HL-60/S4 (cell line): ENCODE results near the gene FAM120B.
"Not testable (repeated sequence)": the region's sequence is repeated elsewhere in the genome, so short reads cannot be mapped to it uniquely, and the experiment has no call there.

ENCODE experiments used
- in situ Hi-C: fragments of 300-500 bp; cut with MboI; formaldehyde crosslinking; loops from 2 replicates; pipeline ENCODE4 v1.14.3; 2022; ENCODE audit warnings: low sequenced_read_pairs

The FAM120B gene

DNA sequence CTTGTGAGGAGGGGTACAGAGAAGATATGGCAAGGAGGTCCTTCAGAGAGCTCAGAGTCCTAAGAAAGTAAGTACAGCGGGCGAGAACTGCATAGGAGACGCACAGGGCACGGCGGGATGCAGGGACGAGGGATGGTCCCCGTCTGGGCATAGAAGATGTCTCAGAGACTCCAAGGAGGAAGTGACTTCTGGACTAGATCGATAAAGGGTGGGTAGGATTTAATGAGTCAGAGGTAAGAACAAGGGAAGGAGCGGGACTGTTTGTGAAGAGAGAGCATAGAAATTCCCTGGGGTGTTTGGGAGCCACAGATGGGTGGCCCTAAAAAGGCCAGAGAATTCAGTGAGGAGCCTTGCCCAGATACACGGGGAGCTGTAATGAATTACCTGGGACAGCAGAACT is 69.1 kb downstream of the FAM120B start:
- in situ Hi-C loops, result no loop called here

DNA sequence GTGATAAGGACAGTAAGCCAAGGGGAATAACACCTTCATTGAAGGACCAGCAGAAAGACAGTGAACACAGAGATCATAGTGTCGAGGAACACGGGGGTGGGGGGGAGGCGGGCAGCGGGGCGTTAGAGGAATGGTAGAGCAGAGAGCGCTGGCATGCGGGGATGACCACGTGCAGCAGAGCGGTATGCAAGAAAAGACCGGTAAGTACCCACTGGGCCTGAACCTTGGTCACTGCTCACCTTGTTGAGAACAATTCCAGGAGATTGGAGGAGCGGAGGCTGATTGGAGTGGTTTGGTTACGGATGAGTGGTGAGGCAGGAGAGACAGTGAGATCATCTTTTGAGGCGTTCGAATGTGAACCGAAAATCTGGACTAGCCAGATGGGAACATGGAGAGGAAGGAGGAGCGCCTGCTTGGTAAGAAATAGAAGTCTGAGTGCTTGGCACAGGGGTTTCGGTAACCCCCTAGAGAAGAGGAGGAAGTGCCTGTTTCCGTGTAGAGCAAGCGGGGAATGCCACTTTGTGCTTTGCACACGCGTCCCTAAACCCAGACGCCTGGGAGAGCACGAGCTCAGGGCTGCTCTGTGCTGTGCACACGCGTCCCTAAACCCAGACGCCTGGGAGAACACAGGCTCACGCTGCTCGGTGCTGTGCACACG is 70.0 kb downstream of the FAM120B start:
- in situ Hi-C loops, result no loop called here

DNA sequence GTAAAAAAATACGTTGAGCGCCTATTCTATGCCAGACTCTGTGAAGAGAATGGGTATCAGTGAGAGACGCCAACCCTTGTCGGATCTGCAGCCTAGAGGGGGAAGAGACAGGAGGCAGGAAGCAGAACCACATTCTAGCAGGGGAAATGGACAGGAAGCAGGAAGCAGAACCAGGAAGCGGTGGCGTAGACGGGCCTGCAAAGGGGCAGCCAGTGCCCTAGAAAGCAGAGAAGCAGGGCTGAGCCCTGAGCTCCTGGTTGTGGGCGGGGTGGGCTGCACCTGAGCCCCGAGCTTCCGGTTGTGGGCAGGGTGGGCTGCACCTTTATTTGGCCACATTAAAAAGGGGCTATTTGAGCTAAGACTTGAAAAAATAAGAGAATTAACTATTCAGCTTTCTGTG is 71.9 kb downstream of the FAM120B start:
- in situ Hi-C loops, result no loop called here

DNA sequence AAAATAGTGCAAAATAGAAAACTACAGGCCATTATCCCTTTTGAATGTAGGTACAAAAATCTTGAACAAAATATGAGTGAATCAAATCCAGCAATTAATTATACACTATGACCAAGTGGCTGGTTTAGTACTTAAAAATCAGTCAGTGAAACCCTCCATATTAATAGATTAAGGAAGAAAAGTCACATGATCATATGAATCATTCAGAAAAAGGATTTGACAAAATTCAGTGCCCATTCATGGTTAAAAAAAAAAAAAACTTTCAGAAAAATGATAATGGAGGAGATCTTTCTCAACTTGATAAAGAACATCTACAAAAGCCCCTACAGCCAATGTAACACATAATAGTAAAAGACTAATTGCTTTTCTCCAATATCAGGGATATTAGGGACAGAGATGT is 75.0 kb downstream of the FAM120B start:
- in situ Hi-C loops, result no loop called here

DNA sequence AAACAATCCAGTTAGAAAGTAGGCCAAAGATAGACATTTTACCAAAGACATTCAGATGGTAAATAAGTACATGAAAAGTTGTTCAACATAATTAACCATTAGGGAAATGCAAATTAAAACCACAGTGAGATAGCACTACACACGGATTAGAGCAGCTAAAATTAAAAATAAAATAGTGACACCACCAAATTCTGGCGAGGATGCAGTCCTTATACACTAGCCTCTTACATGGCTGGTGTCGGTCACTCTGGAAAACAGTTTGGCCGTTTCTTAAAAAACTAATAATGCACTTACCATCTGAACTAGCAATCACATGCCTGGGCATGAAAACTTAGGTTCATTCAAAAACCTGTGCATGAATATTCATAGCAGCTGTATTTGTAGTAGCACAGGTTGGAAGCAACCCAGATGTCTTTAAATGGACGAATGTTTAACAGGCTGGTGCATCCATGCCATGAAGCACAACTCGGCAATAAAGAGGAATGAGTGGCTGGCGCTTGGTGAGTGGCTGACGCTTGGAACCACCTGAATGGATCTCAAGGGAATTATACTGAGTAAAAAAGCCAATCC is 77.0 kb downstream of the FAM120B start:
- in situ Hi-C loops, result no loop called here

DNA sequence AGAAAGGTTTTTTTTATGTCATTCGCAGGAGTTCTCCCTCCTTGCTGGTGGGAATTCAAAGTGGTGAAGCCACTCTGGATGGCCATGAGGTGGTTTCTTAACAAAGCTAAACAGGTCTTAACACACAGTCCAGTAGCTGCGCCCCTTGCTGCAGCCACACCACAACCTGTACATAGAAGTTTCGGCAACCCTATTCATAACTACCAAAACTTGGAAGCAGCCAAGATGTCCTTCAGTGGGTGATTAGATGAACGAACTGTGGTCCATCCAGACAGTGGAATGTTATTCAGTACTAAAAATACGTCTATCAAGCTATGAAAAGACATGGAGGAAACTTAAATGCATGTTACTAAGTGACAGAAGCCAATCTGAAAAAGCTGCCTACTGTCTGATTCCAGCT is 78.9 kb downstream of the FAM120B start:
- in situ Hi-C loops, result no loop called here

DNA sequence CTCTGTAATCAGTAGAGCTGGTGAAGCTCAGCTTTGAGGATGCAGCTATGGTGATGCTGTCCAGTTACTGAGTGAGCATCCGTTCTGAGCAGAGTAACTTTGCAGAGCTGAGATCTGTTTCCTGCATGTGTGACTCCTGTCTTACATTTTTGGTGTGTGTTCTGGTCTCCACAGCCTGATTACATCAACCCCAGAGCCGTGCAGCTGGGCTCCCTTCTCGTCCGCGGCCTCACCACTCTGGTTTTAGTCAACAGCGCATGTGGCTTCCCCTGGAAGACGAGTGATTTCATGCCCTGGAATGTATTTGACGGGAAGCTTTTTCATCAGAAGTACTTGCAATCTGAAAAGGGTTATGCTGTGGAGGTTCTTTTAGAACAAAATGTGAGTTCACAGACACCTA is 81.6 kb downstream of the FAM120B start:
- in situ Hi-C loops, result no loop called here

DNA sequence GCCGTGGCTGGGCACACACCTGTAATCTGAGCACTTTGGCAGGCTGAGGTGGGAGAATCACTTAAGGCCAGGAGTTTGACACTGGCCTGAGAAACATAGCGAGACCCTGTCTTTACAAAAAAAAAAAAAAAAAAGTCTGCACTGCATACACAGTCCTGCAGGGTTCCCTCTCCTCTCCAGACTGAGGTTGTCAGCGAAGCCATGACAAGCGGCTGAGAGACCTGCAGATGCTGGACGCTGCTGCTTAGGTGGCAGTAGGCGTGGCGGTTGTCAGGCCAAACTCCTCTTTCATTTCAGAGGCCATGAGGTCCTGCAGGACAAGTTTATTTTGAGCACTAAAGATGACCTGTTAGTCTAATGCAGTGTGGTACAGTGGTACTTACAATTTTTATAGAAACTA is 86.5 kb downstream of the FAM120B start:
- in situ Hi-C loops, result no loop called here

DNA sequence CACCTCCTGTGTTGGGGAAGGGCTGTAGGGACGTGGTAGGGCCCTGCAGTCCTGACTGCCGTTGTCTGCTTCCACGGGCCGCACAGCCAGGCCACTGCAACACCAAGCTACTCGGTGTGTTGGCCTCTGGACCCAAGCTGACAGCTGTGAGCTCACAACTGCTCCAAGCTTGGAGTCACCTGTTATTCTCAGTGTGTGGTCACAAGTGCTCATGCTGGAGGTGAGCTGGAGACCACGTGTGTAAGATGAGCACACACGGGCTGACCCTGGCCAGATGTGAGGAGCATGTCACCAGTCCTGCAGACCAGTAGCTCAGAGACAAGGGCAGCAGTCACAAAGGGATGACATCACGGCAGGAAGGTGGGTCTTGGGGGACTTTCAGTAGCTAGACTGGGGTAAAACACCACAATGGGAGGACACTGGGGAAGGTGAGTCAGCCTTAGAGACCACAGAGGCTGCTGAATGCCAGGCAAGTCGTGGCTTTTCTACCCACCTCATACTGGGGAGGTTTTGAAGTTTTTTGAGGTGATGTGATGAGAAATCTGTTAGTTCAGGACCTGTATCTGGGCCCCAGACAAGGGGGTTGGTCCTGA is 87.3 kb downstream of the FAM120B start:
- in situ Hi-C loops, result no loop called here

DNA sequence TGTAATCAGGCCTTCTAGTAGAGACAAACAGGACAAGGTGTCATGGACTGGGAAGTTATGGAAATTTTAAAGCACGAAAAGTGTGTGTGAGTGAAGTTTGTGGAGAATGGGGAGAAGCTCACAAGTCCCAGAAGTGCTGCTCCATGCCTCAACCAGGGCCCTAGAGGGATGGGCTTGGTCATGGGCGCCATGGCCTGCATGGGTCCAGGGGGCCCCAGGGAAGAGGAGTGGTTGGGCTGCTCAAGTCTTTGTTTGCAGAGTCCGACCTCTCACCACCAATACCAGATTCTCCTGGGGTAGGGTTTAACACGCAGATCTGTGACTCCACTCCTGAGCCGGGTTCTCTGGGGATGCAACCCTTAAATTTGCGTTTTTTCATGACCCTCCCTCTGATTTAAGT is 88.4 kb downstream of the FAM120B start:
- in situ Hi-C loops, result no loop called here

DNA sequence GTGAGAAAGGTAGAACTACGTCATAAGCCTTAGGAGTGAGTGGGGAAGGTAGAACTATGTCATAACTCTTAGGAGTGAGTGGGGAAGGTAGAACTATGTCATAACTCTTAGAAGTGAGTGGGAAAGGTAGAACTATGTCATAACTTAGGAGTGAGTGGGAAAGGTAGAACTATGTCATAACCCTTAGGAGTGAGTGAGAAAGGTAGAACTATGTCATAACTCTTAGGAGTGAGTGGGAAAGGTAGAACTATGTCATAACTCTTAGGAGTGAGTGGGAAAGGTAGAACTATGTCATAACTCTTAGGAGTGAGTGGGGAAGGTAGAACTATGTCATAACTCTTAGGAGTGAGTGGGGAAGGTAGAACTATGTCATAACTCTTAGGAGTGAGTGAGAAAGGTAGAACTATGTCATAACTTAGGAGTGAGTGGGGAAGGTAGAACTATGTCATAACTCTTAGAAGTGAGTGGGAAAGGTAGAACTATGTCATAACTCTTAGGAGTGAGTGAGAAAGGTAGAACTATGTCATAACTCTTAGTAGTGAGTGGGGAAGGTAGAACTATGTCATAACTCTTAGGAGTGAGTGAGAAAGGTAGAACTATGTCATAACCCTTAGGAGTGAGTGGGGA is 92.3 kb downstream of the FAM120B start:
- in situ Hi-C loops, result not testable (repeated sequence)

DNA sequence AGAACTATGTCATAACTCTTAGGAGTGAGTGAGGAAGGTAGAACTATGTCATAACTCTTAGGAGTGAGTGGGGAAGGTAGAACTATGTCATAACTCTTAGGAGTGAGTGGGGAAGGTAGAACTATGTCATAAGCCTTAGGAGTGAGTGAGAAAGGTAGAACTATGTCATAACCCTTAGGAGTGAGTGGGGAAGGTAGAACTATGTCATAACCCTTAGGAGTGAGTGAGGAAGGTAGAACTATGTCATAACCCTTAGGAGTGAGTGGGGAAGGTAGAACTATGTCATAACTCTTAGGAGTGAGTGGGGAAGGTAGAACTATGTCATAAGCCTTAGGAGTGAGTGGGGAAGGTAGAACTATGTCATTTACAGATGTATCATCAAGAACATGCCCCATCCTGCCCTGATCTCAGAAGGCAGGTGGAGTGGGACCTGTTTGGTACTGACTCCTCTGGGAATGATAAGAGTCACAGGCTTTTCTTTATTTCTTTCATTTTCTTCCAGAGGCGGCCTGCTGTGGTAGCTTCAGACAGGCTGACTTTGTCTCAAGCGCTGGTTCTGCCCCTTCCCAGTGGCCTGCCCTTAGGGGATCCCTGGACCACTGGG is 93.5 kb downstream of the FAM120B start:
- in situ Hi-C loops, result not testable (repeated sequence)

DNA sequence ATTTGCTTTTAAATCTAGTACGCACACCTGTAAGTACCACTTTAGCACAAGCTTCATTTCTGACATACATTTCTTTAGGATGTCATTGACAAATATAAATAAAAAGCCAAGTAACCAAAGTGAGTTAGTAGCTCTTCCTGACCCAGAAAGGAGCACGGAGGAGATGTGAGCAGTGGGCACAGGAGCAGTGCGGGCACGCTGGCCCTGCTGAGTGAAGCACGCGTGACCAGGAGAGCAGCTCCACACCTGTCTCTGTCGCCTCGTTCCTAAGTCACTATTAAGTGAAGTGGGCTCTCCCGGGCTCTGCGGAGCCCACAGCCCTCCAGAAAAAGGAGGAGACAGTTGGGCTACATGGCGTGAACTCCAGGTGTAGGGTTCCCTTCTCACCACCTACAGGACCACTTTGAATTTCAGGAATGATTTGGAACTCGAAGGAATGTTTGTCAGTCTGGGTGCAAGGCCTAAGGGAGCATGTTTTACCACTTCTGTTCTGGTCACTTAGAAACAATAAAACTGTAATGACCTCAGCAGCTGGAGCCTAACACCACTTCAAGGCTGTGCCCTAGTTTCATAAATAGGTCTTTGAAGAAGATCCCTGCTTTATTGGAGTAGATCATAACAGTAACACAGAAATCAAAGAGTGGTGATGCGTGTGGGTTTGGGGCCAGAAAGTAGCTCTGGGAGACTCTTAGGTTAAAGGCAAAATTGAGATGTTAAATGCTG is 95.9 kb downstream of the FAM120B start:
- in situ Hi-C loops, result no loop called here

DNA sequence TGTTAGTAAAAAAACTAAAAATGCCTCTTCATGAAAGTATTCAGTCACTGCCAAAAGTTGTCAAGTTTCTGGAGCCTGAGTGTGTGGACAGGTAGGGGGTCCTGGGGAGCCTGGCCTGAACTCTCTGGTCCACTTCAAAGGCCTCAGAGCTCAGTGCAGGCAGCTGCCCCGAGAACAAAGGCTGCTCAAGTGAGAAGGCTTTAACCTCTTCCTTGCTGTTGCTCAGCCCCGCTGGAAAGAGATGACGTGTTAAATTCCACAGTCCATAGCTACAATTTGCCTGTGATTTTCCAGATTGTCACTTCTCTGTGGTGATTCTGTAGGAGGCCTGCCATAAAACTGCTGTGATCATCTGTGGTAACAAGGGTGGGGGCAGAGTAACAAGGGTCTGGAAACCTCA is 96.9 kb downstream of the FAM120B start:
- in situ Hi-C loops, result no loop called here

DNA sequence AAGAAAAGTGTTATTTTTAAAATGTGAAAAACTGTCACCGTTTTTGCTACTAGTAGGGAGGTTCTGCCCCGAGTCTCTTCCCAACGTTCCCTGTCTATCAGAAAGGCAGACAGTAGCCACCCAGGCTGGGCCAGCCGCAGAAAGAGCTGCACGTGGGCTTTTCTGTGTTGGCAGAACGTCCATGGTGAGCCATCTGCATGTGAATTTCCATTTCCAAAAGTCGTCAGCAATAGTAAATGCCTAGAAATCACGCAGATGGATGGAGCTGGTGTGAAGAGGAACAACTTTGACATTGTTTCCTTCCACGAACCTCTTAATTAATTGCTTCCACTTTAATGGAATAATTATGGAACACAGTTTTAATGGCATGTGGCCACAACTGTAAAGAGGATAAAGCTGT is 97.5 kb downstream of the FAM120B start:
- in situ Hi-C loops, result no loop called here

DNA sequence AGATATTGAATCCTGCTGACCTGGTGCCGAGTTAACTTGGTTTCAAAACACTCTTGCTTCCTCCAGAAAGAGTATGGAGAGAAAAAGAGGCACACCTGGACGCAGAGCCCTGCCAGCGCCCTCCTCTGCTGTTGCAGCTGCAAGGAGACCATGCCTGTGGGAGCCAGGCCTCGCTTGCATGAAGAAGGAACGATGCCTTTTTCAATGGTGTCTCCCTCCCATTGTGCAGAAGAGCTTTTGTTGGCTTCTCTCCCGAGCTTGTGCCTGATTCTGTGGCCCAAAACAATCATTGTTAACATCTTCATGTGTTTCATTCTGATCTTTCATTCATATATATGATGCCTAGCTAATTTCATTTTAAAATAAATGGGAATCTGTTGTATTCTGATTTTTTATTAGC is 98.1 kb downstream of the FAM120B start:
- in situ Hi-C loops, result no loop called here

DNA sequence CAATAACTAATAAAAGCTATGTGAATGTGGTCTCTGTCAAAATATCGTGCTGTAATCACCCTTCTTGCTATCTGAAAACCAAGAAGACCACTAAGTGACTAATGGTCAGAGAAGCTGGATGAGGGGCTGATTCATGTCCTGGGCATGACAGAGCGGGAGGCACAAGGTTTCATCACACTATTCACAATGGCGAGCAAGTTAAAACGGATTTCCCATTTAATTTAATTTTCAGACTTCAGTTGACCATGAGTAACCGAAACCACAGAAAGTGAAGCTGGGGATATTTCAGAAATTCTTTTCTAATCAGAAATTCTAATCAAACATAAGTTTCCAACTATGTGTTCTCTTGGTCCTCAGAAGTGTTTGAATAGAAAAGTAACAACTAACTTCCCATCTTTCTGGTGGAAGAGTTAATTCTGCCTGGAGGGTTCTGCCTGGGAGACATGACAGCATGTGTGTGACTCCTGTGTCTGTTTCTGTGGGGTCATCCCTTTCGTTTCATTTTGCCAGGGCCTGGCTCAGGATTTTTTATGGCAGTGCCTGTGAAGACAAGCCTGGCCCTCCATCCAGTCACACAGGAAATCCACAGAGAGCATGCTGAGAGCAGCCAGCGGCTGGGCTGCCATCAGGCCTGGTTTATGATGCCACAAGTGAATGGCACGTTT is 98.9 kb downstream of the FAM120B start:
- in situ Hi-C loops, result no loop called here

DNA sequence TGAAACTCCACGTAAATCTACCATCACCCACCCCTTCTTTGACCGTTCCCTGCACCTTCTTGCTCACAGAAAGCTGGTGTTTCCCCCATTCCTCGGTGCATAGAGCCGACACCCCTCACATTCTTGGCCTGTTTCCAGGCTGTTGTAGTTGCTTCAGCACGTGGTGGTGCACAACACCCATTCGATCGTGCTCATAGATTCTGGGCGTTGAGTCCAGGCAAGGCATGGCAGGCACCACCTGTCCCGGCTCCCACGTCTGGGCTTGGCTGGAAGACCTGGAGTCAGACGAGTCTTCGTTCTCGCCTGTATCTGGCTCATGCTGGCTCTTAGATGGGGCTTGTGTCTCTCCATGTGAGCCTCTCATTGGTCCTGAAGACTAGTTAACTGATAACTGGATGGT is 100.6 kb downstream of the FAM120B start:
- in situ Hi-C loops, result no loop called here

DNA sequence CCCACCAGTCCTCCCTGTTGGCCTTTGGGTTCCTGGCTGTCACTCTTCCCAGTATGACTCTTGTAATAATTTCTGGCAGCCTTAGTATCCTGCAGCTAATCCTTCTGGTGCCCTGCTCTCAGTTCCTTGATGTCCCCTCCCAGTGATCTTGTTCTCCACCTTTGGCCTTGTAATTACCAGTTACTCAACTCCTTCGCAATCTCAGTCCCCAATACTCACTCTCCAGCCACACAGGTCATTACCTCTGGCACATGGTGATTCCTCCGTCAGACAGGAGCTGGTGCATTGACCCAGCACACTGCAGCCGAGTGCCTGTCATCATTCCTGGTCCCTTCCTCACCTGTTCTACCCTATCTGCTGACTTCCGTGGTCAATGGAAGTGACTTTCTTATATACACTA is 101.4 kb downstream of the FAM120B start:
- in situ Hi-C loops, result no loop called here

DNA sequence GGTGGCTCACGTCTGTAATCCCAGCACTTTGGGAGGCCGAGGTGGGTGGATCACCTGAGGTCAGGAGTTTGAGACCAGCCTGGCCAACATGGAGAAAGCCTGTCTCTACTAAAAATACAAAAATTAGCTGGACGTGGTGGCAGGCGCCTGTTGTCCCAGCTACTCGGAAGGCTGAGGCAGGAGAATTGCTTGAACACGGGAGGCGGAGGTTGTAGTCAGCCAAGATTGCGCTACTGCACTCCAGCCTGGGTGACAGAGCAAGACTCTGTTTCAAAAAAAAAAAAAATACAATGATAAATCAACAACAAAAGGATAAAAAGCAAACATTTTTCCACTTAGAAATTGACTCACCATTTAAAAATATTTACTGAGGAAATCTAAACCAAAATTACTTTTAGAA is 103.2 kb downstream of the FAM120B start:
- in situ Hi-C loops, result not testable (repeated sequence)

DNA sequence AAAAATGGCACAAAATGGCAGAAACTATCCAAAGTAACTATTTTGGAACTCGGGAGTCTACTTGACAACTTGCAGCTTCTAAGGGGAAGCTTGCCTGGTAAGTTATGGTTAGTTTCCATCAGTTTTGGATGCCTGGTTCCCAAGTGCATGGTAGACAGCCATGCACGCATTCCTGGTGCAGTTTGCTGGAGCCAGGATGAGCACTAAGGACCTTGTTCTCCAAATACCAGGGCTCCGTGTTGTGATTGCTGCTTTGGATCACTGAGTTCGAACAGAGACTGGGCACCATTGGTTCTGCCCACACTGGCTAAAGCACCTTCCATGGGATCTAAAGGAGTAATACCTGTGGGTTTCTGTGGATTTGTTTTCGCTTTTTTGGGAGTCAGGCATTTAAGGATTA is 103.7 kb downstream of the FAM120B start:
- in situ Hi-C loops, result no loop called here
